Duodenal mucosa (tissue), 2 donors: ENCODE data around the gene FSTL5.

Experiments
- H3K27ac ChIP-seq: one replicate; pipeline ENCODE4 v1.7.0; 2013; ENCODE audit warnings: low read depth, low read length
- H3K27me3 ChIP-seq, 2 donors: one replicate each; pipeline ENCODE4 v1.7.0; 2013; ENCODE audit warnings: low read length in 2 of 2, control low read depth in 1 of 2; ENCODE audit not compliant: insufficient read depth in 2 of 2, control insufficient read depth in 1 of 2
- H3K36me3 ChIP-seq, 2 donors: one replicate each; pipeline ENCODE4 v1.7.0; 2013; ENCODE audit warnings: low read length in 2 of 2, control low read depth in 1 of 2; ENCODE audit not compliant: insufficient read depth in 2 of 2, control insufficient read depth in 1 of 2
- H3K4me1 ChIP-seq, 2 donors: one replicate each; pipeline ENCODE4 v1.7.0; 2013; ENCODE audit warnings: low read length in 2 of 2, control low read depth in 1 of 2; ENCODE audit not compliant: insufficient read depth in 2 of 2, control insufficient read depth in 1 of 2
- H3K4me3 ChIP-seq, 2 donors: one replicate each; pipeline ENCODE4 v1.7.0; 2013; ENCODE audit warnings: low read length in 2 of 2, low read depth in 1 of 2
- H3K9ac ChIP-seq, 2 donors: one replicate each; pipeline ENCODE4 v1.7.0; 2013; ENCODE audit warnings: low read length in 2 of 2, low read depth in 1 of 2
- H3K9me3 ChIP-seq, 2 donors: one replicate each; pipeline ENCODE4 v1.7.0; 2013; ENCODE audit warnings: low read length in 2 of 2, control low read depth in 1 of 2; ENCODE audit not compliant: control insufficient read depth in 1 of 2

The FSTL5 gene

GRCh38 chr4:162151386-162151785 lies 12.4 kb downstream of the FSTL5 start:
- no peak overlapping the region for H3K27ac ChIP-seq
- no peak overlapping the region for H3K4me3 ChIP-seq
- H3K9ac ChIP-seq = no peak overlapping the region
- no peaks in the 10 kb centered on the region for H3K27me3 ChIP-seq
- H3K9me3 ChIP-seq = no peaks in the 10 kb centered on the region
- no peaks in the 10 kb centered on the region for H3K36me3 ChIP-seq
- no peaks in the 10 kb centered on the region for H3K4me1 ChIP-seq

DNA sequence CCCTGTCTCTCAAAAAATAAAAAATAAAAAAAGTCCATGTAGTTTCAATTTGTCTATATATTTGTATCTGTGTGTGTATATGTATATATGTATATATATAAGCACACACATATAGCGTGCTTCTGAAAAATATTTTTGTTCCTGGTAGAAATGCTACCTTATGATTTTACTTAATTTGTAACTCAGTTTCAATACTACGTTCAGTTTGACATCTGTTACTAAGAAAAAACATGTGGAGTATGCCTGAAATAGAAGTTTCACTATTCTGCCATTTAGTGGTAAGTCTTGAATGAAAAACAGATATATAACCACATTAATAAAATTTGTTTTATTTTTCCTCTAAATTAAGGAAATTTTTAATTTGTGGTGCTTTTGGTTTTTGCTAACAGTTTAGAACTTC lies 14.2 kb downstream of the FSTL5 start:
- no peaks in the 10 kb centered on the region for H3K4me1 ChIP-seq
- no peak overlapping the region for H3K27ac ChIP-seq
- H3K36me3 ChIP-seq = no peaks in the 10 kb centered on the region
- no peaks in the 10 kb centered on the region for H3K27me3 ChIP-seq
- no peak overlapping the region for H3K9ac ChIP-seq
- H3K9me3 ChIP-seq = no peaks in the 10 kb centered on the region
- H3K4me3 ChIP-seq = no peak overlapping the region

DNA sequence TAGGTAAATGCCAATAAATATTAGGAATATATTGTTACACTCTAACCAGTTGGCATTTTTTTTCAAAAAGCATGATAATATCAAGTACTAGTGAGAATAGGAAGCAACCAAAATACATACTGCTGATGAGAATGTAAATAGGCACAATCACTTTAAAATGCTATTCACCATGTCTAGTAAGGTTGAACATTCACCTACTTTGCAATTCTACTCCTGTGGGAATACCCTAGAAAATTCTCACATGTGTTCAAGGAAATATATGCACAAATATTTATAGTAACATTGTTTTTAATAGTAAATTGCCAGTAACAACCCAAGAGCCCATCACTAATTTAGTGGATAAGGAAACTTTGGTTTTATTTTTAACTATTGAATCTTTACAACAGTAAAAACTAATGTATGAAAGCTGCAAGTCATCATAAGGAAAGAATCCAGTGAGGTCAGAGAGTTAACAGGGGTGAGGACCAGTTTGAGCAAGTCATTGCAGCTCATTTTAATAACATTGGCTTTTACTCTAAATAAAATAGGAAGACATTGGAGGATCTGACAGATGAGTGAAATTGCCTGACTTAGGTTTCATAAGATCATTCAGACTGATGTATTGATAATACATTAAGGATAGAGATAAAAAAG lies 23.6 kb downstream of the FSTL5 start:
- Histone ChIP-seq H3K27ac (no peak overlapping the region), H3K9me3 (no peaks in the 10 kb centered on the region), H3K36me3 (no peaks in the 10 kb centered on the region), H3K4me3 (no peak overlapping the region), H3K4me1 (no peaks in the 10 kb centered on the region), H3K9ac (no peak overlapping the region), H3K27me3 (no peaks in the 10 kb centered on the region)

DNA sequence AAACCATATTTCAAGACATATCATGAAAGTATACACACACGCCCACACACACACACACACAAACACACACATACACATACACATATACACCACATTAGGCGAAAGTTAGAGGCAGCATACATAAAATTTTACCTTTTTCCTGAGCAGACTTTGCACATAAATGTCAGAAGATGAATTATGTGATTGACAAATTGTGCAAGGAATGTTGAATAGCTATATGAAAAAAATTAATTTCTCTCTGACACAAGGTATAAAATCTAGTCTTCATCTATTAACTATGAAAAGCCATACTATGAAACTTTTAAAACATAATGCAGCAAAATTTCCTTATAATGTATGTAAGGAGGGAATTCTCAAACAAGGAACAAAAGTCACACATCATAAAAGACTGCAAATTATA lies 24.4 kb downstream of the FSTL5 start:
- no peaks in the 10 kb centered on the region for H3K36me3 ChIP-seq
- H3K9ac ChIP-seq = no peak overlapping the region
- H3K4me3 ChIP-seq = no peak overlapping the region
- H3K27me3 ChIP-seq = no peaks in the 10 kb centered on the region
- no peaks in the 10 kb centered on the region for H3K9me3 ChIP-seq
- H3K27ac ChIP-seq = no peak overlapping the region
- no peaks in the 10 kb centered on the region for H3K4me1 ChIP-seq

DNA sequence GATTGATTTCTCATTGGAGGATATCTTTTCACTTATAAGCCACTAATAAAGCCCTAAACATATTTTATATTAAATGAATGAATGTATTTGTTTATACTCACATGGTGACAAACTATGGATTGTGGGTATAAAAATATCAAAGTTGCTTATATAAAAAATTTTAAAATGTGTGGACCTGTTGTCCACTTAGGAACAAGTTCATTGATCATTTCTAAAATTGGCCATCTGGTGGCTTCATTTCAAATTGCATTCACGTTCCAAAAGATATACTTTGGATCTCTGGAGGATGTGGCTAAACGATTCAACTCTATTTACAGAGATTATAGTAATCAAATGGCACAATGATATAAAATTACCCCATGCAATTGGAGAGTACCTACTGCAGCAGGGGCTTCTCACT lies 32.5 kb downstream of the FSTL5 start:
- Histone ChIP-seq H3K27me3 (no peaks in the 10 kb centered on the region), H3K4me3 (no peak overlapping the region), H3K9me3 (no peaks in the 10 kb centered on the region)

GRCh38 chr4:162126729-162127128 lies 37.1 kb downstream of the FSTL5 start:
- Histone ChIP-seq H3K4me3 (no peak overlapping the region), H3K9me3 (no peaks in the 10 kb centered on the region), H3K36me3 (no peaks in the 10 kb centered on the region), H3K27ac (no peak overlapping the region), H3K27me3 (no peaks in the 10 kb centered on the region), H3K4me1 (no peaks in the 10 kb centered on the region), H3K9ac (no peak overlapping the region)

More for the DNA sequence above, 32.5 kb downstream of the FSTL5 start:
- Histone ChIP-seq H3K27ac (no peak overlapping the region), H3K36me3 (no peaks in the 10 kb centered on the region), H3K4me1 (no peaks in the 10 kb centered on the region), H3K9ac (no peak overlapping the region)

DNA sequence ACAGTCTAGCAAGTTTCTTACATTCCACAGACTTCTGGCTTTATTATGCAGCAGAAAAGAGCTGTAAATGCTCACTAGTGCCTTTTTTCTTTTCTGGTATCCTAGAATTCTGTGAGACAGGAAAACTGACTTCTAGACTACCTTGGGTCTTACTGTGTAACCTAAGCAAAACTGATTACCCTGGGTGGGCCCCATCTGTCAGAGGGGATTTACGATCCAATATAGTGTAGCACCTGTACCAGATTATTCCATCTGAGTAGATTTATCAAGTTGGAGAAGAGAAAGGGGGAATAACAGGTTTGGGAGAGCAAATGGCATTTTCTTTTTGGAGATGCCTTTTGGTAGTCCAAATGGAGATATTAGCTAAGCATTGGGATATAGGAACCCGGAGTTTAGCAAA lies 46.7 kb downstream of the FSTL5 start:
- no peak overlapping the region for H3K27ac ChIP-seq
- no peak overlapping the region for H3K9ac ChIP-seq
- no peaks in the 10 kb centered on the region for H3K27me3 ChIP-seq
- H3K36me3 ChIP-seq = no peaks in the 10 kb centered on the region
- no peak overlapping the region for H3K4me3 ChIP-seq
- no peaks in the 10 kb centered on the region for H3K9me3 ChIP-seq
- no peaks in the 10 kb centered on the region for H3K4me1 ChIP-seq

DNA sequence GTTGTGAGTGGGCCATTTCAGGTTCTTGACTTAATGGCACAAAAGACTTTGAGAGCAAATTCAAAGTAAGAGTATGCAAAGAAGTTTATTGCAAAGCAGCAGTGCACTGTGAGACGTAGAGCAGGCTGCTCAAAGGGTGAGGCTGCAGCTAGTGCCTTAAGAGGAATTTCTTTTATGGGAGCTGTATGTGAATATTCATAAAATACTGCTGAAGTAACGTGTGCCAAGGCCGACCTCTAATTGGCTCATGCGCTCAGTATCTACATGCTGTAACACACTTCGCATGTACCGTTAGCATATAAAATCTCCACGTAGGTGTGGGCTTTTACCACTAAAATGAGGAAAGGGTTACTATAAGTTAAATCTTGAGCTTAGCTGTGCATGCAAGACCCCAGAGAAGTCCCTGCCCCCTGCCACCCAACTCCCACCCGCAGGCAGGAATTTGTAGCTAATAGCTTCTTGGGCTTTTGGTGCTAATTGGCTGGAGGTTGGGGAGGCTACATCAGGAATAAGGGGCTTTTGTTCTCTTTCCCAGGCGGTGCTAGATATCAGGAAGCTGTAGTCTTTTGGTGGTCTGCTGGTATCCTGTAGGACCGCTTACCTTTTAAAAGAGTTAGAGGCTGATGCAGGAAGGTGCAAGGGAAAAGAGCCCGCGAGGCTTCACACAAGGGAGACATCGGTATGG lies 47.6 kb downstream of the FSTL5 start:
- no peak overlapping the region for H3K4me3 ChIP-seq

DNA sequence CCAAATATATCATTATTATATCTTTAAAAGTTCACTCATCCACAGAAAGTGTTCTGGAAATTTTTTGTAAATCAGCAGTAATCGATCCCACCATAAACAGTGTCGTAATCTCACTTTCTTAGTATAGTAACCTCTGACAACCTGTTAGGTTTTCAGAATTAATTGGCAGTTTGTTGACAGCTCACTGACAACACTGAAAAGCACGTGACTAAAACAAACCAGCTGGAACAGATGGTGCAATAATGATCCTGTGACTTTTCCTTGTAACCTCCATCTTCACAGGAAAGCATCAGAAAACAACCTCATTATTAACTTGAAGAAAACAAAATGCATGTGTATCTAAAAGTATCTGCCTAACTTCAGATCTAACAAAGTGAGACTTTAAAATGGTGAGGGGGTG lies 48.5 kb downstream of the FSTL5 start:
- no peaks in the 10 kb centered on the region for H3K9me3 ChIP-seq
- H3K27ac ChIP-seq = no peak overlapping the region
- H3K27me3 ChIP-seq = no peaks in the 10 kb centered on the region
- H3K36me3 ChIP-seq = no peaks in the 10 kb centered on the region
- no peak overlapping the region for H3K4me3 ChIP-seq
- H3K4me1 ChIP-seq = no peaks in the 10 kb centered on the region
- no peak overlapping the region for H3K9ac ChIP-seq

More for the DNA sequence above, 47.6 kb downstream of the FSTL5 start:
- Histone ChIP-seq H3K4me1 (no peaks in the 10 kb centered on the region), H3K9ac (no peak overlapping the region), H3K36me3 (no peaks in the 10 kb centered on the region), H3K27me3 (no peaks in the 10 kb centered on the region), H3K27ac (no peak overlapping the region), H3K9me3 (no peaks in the 10 kb centered on the region)

- H3K27me3 ChIP-seq = no peaks in the 10 kb centered on the region
- H3K9me3 ChIP-seq = no peaks in the 10 kb centered on the region
- no peak overlapping the region for H3K27ac ChIP-seq
- H3K4me3 ChIP-seq = no peak overlapping the region
- H3K36me3 ChIP-seq = no peaks in the 10 kb centered on the region
- no peak overlapping the region for H3K9ac ChIP-seq
- no peaks in the 10 kb centered on the region for H3K4me1 ChIP-seq
Observed at GRCh38 chr4:162111078-162111477, 52.7 kb downstream of the FSTL5 start.
